ENCODE data around the gene KCP. TPM values are rescaled to one million over a fixed set of nuclear protein-coding genes. Genes with fewer than 3 reads are reported as not detected.

KCP gene
- total and polyA plus RNA-seq, 2 experiments from 2014 or later: 0.76 to 1.1 TPM

DNA sequence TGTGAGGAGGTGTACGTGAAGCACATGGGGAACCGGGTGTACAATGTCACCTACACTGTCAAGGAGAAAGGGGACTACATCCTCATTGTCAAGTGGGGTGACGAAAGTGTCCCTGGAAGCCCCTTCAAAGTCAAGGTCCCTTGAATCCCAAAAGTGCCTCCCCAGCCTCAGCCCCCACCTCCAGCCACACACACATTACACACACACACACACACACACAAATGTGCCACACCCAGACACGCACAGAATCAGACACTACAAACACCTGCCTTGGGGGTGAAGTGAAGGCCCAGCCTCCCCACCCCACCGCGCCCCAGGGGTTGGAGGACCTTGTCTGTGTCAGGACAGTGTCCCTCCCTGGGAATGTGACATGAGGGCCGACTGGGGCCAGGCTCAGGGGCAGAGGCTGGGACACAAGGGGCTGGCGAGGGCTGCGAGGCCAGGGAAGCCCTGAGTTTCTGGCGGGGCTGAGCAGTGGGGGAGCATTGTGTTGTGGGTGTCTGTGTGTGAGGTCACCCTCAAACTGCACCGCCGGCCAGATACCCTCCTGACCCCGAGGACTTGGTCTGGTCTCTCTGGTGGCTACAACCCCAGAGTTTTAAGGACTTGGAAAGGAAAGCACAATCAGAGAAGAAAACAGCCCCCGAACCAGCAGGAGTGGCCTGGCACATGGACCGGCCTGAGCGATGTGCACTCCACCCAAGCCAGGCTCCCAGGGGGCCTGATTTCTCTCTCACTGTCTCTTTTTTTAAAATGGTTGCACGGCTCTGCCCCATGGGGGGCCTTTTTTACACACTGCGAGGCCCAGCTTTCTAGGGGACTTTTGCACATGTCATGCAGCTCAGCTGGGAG, 51.9 kb downstream of the KCP start:
- H3K36me3 ChIP-seq (ENCODE audit: insufficient read depth): no peaks in the 10 kb centered on the region
- H3K9me2 ChIP-seq (ENCODE audit: insufficient read depth): no peaks in the 10 kb centered on the region
- H3K4me3 Mint-ChIP-seq: no peak overlapping the region
- TF ChIP-seq STAT1 (IDR thresholded peaks at IDR 0.05; ENCODE audit: unreplicated experiment) (no peak), EZH2phosphoT487 (IDR thresholded peaks at IDR 0.05; ENCODE audit: unreplicated experiment) (no peak), CREB1 (CRISPR knock-in tag; IDR thresholded peaks at IDR 0.05; ENCODE audit: low read depth) (no peak), POLR2AphosphoS5 (IDR thresholded peaks at IDR 0.05; ENCODE audit: low read depth) (no peak), JUNB (IDR thresholded peaks at IDR 0.05; ENCODE audit: unreplicated experiment) (no peak)
- H3K79me2 ChIP-seq (replicated peaks; ENCODE audit: insufficient read depth): peaks cover 6% of the 10 kb centered on the region
- H3K4me3 ChIP-seq: no peak overlapping the region
- peaks cover 25% of the 10 kb centered on the region for H3K27me3 Mint-ChIP-seq (ENCODE audit: insufficient read depth, low read depth, poor library complexity)
- no peak overlapping the region for H3K27ac ChIP-seq (ENCODE audit: low read depth)
- H4K20me1 ChIP-seq (replicated peaks; ENCODE audit: insufficient read depth): peaks cover under 1% of the 10 kb centered on the region; the same call in 1 of the 2 replicates
- H3K36me3 Mint-ChIP-seq (ENCODE audit: low read depth): no peaks in the 10 kb centered on the region; the same call in 2 of the 3 replicates
- peaks cover 4% of the 10 kb centered on the region; the same call in 1 of the 2 replicates for H3F3A ChIP-seq (replicated peaks; ENCODE audit: low read depth)
- no peak overlapping the region for H3K4me2 ChIP-seq
- ATAC-seq: no peak
- no peak overlapping the region for H3K27ac Mint-ChIP-seq
- peaks cover 27% of the 10 kb centered on the region for H3K4me1 Mint-ChIP-seq
- H3K9me3 Mint-ChIP-seq: no peaks in the 10 kb centered on the region
- no peaks in the 10 kb centered on the region for H3K27me3 ChIP-seq (ENCODE audit: insufficient read depth)
- H2AFZ ChIP-seq: no peak overlapping the region
- H3K4me1 ChIP-seq (ENCODE audit: insufficient read depth): peaks cover 1% of the 10 kb centered on the region
- no peak for DNase-seq (ENCODE audit: low spot score)

DNA sequence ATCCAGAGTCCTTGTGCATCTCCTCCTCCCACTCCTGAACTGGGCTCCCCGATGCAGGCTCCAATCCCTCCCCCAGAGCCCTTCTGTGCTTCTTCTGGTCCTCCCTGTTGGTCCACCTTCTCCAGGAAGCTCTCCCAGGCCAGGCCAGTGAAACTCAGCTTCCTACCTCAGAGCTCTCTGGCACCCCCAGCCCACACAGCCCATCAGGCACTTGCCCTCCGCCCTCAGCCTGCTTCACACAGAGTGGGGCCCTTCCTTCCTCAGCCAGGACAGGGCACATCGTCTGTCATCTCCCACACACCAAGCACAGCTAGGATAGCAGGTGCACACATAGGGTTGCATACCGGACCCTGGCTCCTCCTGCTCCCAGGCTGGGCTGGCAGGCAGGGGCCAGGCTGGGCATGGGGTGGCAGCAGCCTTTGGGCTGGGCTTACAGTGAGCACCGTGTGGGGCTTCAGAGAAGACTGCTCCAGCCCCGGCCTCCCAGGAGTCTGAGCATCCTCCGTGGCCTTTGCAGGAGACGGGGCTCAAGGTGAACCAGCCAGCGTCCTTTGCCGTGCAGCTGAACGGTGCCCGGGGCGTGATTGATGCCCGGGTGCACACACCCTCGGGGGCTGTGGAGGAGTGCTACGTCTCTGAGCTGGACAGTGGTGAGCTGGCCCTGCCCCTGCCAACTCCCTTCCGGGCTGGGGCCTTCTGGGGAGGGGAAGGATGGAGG, 54.3 kb downstream of the KCP start:
- no peaks in the 10 kb centered on the region for H3K27me3 ChIP-seq (ENCODE audit: insufficient read depth)
- Mint-ChIP-seq H3K27me3 (ENCODE audit: insufficient read depth, low read depth, poor library complexity) (peaks cover 14% of the 10 kb centered on the region), H3K36me3 (ENCODE audit: low read depth) (no peaks in the 10 kb centered on the region; the same call in 2 of the 3 replicates), H3K9me3 (no peaks in the 10 kb centered on the region), H3K27ac (peak overlapping the region; percentile 44; the same call in 1 of the 2 replicates), H3K4me3 (no peak overlapping the region), H3K4me1 (peaks cover 22% of the 10 kb centered on the region)
- no peak overlapping the region for H3K27ac ChIP-seq (ENCODE audit: low read depth)
- no peak for ATAC-seq
- H3K9me2 ChIP-seq (ENCODE audit: insufficient read depth): no peaks in the 10 kb centered on the region
- no peaks in the 10 kb centered on the region for H3K79me2 ChIP-seq (replicated peaks; ENCODE audit: insufficient read depth)
- H3K4me2 ChIP-seq: no peak overlapping the region
- no peaks in the 10 kb centered on the region for H3K36me3 ChIP-seq (ENCODE audit: insufficient read depth)
- no peak overlapping the region for H3K4me3 ChIP-seq
- H3F3A ChIP-seq (replicated peaks; ENCODE audit: low read depth): no peaks in the 10 kb centered on the region
- DNase-seq (ENCODE audit: low spot score): no peak
- H3K4me1 ChIP-seq (ENCODE audit: insufficient read depth): no peaks in the 10 kb centered on the region
- H2AFZ ChIP-seq: no peak overlapping the region
- H4K20me1 ChIP-seq (replicated peaks; ENCODE audit: insufficient read depth): no peaks in the 10 kb centered on the region
- TF ChIP-seq ZNF114 (CRISPR knock-in tag; IDR thresholded peaks at IDR 0.05) (no peak), ZNF331 (CRISPR knock-in tag; IDR thresholded peaks at IDR 0.05; ENCODE audit: low read depth) (no peak), EZH2phosphoT487 (IDR thresholded peaks at IDR 0.05; ENCODE audit: unreplicated experiment) (no peak), JUNB (IDR thresholded peaks at IDR 0.05; ENCODE audit: unreplicated experiment) (no peak), CREB1 (CRISPR knock-in tag; IDR thresholded peaks at IDR 0.05; ENCODE audit: low read depth) (no peak), EZH2 (IDR thresholded peaks at IDR 0.05; ENCODE audit: low read depth, unreplicated experiment) (no peak), STAT1 (IDR thresholded peaks at IDR 0.05; ENCODE audit: unreplicated experiment) (no peak), POLR2AphosphoS5 (IDR thresholded peaks at IDR 0.05; ENCODE audit: low read depth) (no peak)
- TF ChIP-seq, protein P1, sequence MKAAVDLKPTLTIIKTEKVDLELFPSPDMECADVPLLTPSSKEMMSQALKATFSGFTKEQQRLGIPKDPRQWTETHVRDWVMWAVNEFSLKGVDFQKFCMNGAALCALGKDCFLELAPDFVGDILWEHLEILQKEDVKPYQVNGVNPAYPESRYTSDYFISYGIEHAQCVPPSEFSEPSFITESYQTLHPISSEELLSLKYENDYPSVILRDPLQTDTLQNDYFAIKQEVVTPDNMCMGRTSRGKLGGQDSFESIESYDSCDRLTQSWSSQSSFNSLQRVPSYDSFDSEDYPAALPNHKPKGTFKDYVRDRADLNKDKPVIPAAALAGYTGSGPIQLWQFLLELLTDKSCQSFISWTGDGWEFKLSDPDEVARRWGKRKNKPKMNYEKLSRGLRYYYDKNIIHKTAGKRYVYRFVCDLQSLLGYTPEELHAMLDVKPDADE (IDR thresholded peaks at IDR 0.05): no peak
- TF ChIP-seq, protein P2, sequence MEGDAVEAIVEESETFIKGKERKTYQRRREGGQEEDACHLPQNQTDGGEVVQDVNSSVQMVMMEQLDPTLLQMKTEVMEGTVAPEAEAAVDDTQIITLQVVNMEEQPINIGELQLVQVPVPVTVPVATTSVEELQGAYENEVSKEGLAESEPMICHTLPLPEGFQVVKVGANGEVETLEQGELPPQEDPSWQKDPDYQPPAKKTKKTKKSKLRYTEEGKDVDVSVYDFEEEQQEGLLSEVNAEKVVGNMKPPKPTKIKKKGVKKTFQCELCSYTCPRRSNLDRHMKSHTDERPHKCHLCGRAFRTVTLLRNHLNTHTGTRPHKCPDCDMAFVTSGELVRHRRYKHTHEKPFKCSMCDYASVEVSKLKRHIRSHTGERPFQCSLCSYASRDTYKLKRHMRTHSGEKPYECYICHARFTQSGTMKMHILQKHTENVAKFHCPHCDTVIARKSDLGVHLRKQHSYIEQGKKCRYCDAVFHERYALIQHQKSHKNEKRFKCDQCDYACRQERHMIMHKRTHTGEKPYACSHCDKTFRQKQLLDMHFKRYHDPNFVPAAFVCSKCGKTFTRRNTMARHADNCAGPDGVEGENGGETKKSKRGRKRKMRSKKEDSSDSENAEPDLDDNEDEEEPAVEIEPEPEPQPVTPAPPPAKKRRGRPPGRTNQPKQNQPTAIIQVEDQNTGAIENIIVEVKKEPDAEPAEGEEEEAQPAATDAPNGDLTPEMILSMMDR (conservative IDR thresholded peaks at IDR 0.05; ENCODE audit: low read depth in 2 of 2): no peak
- TF ChIP-seq, protein P3, sequence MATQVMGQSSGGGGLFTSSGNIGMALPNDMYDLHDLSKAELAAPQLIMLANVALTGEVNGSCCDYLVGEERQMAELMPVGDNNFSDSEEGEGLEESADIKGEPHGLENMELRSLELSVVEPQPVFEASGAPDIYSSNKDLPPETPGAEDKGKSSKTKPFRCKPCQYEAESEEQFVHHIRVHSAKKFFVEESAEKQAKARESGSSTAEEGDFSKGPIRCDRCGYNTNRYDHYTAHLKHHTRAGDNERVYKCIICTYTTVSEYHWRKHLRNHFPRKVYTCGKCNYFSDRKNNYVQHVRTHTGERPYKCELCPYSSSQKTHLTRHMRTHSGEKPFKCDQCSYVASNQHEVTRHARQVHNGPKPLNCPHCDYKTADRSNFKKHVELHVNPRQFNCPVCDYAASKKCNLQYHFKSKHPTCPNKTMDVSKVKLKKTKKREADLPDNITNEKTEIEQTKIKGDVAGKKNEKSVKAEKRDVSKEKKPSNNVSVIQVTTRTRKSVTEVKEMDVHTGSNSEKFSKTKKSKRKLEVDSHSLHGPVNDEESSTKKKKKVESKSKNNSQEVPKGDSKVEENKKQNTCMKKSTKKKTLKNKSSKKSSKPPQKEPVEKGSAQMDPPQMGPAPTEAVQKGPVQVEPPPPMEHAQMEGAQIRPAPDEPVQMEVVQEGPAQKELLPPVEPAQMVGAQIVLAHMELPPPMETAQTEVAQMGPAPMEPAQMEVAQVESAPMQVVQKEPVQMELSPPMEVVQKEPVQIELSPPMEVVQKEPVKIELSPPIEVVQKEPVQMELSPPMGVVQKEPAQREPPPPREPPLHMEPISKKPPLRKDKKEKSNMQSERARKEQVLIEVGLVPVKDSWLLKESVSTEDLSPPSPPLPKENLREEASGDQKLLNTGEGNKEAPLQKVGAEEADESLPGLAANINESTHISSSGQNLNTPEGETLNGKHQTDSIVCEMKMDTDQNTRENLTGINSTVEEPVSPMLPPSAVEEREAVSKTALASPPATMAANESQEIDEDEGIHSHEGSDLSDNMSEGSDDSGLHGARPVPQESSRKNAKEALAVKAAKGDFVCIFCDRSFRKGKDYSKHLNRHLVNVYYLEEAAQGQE (IDR thresholded peaks at IDR 0.05; ENCODE audit: unreplicated experiment): no peak
